H1 (cell line): Measurements from ENCODE around the gene MDFIC. TPM values are rescaled to one million over a fixed set of nuclear protein-coding genes. Genes with fewer than 3 reads are reported as not detected.

Experiments
- CTCF ChIA-PET: fragments of 300-600 bp; sonication (Branson Sonifier 250); formaldehyde crosslinking; loops from one replicate; lab custom pipeline; 2021; ENCODE audit not compliant: partially characterized antibody; lab: Charles Lee
- POLR2A ChIA-PET: fragments of 300-600 bp; sonication (Branson Sonifier 250); formaldehyde crosslinking; loops from one replicate; lab custom pipeline; 2021; ENCODE audit warnings: inconsistent platforms; ENCODE audit not compliant: partially characterized antibody; lab: Charles Lee
- DNase-seq, 2 experiments: peaks; one replicate each; pipeline versions ENCODE4 v3.0.0 to v3.0.0-alpha.2; 2010 to 2022; ENCODE audit warnings: low spot score in 2 of 2, low read depth in 1 of 2, mixed read lengths in 1 of 2
- FAIRE-seq: peaks from 2 replicates; lab custom pipeline; 2011; peaks lifted over from hg19 to GRCh38; lab: Jason Lieb, UNC
- H2AFZ ChIP-seq: 2 replicates; pipeline ENCODE4 v1.8.1; 2012; ENCODE audit warnings: low read length, inconsistent platforms
- H2AK5ac ChIP-seq: 2 replicates; pipeline ENCODE4 v1.6.1; 2013; ENCODE audit warnings: low read depth, low read length
- H2BK120ac ChIP-seq: replicated peaks from 2 replicates; pipeline ENCODE3; 2013; ENCODE audit warnings: low read depth, low read length, inconsistent platforms
- H2BK12ac ChIP-seq: 2 replicates; pipeline ENCODE4 v1.6.1; 2013; ENCODE audit warnings: low read depth, low read length
- H2BK15ac ChIP-seq: 2 replicates; pipeline ENCODE4 v1.6.1; 2013; ENCODE audit warnings: low read length
- H2BK20ac ChIP-seq: 2 replicates; pipeline ENCODE4 v1.6.1; 2013; ENCODE audit warnings: low read length
- H2BK5ac ChIP-seq: 2 replicates; pipeline ENCODE4 v1.6.1; 2013; ENCODE audit warnings: low read depth, low read length
- H3K14ac ChIP-seq: 2 replicates; pipeline ENCODE4 v1.6.1; 2013; ENCODE audit warnings: inconsistent platforms; ENCODE audit not compliant: insufficient read length
- H3K18ac ChIP-seq: 2 replicates; pipeline ENCODE4 v1.6.1; 2013; ENCODE audit warnings: low read length; ENCODE audit errors: extremely low read depth
- H3K23ac ChIP-seq: 2 replicates; pipeline ENCODE4 v1.6.1; 2013; ENCODE audit warnings: inconsistent platforms; ENCODE audit not compliant: insufficient read length
- H3K23me2 ChIP-seq: 2 replicates; pipeline ENCODE4 v1.6.1; 2013; ENCODE audit warnings: low read depth, low read length
- H3K27ac ChIP-seq: 2 replicates; pipeline ENCODE4 v1.6.1; 2011; ENCODE audit warnings: low read depth, low read length, inconsistent platforms
- H3K27me3 ChIP-seq, 4 experiments: replicated peaks in 1 of 4; 1 replicate in 1 of 4; 2 replicates in 3 of 4; pipeline versions ENCODE4 v1.6.1 to v1.8.1; 2011 to 2013; ENCODE audit warnings: low read length in 3 of 4, mild to moderate bottlenecking in 3 of 4, inconsistent platforms in 2 of 4, mixed read lengths in 2 of 4, moderate library complexity in 1 of 4; ENCODE audit not compliant: control insufficient read depth in 3 of 4, insufficient read depth in 3 of 4; ENCODE audit errors: extremely low read depth in 1 of 4
- H3K36me3 ChIP-seq, 4 experiments: 2 replicates each; pipeline versions ENCODE4 v1.6.1 to v1.8.1; 2011 to 2013; ENCODE audit warnings: mild to moderate bottlenecking in 4 of 4, low read length in 3 of 4, moderate library complexity in 2 of 4, control low read depth in 1 of 4, inconsistent platforms in 1 of 4; ENCODE audit not compliant: insufficient read depth in 4 of 4, control insufficient read depth in 2 of 4
- H3K4ac ChIP-seq: replicated peaks from 2 replicates; pipeline ENCODE3; 2013; ENCODE audit warnings: low read length, low read depth, mixed read lengths, inconsistent platforms; ENCODE audit not compliant: insufficient read length
- H3K4me1 ChIP-seq, 4 experiments: replicated peaks in 1 of 4; 1 replicate in 1 of 4; 2 replicates in 3 of 4; pipeline versions ENCODE4 v1.6.1 to v1.8.1; 2011 to 2013; ENCODE audit warnings: low read length in 3 of 4, inconsistent platforms in 2 of 4, mixed read lengths in 1 of 4; ENCODE audit not compliant: insufficient read depth in 4 of 4, control insufficient read depth in 3 of 4
- H3K4me2 ChIP-seq, 2 experiments: 2 replicates each; pipeline versions ENCODE4 v1.6.1 to v1.8.1; 2011 to 2013; ENCODE audit warnings: low read depth in 2 of 2, low read length in 2 of 2, control low read depth in 1 of 2, inconsistent platforms in 1 of 2, mild to moderate bottlenecking in 1 of 2; ENCODE audit not compliant: insufficient read depth in 1 of 2
- H3K4me3 ChIP-seq, 4 experiments: fragments of 200-600, 300-600 bp in 1 of 4; sonication (generic), shearing (Covaris generic), sonication (Bioruptor Twin) in 1 of 4; 2 replicates each; pipeline versions ENCODE4 v1.5.1 to v1.8.1; 2011 to 2016; ENCODE audit warnings: low read length in 4 of 4, low read depth in 3 of 4, control low read depth in 2 of 4, inconsistent platforms in 2 of 4, mild to moderate bottlenecking in 2 of 4, mixed read lengths in 1 of 4, moderate library complexity in 1 of 4; ENCODE audit not compliant: insufficient read depth in 2 of 4; ENCODE audit errors: extremely low read depth in 1 of 4
- H3K56ac ChIP-seq: replicated peaks from 2 replicates; pipeline ENCODE3; 2013; ENCODE audit warnings: low read depth, mild to moderate bottlenecking, mixed read lengths, low read length, inconsistent platforms; ENCODE audit not compliant: insufficient read length
- H3K79me1 ChIP-seq: 2 replicates; pipeline ENCODE4 v1.6.1; 2013; ENCODE audit warnings: low read depth, low read length, control low read depth
- H3K79me2 ChIP-seq, 2 experiments: 2 replicates each; pipeline versions ENCODE4 v1.6.1 to v1.8.1; 2012 to 2013; ENCODE audit warnings: low read length in 2 of 2, mild to moderate bottlenecking in 2 of 2, inconsistent platforms in 1 of 2; ENCODE audit not compliant: insufficient read depth in 2 of 2, control insufficient read depth in 1 of 2
- H3K9ac ChIP-seq, 4 experiments: replicated peaks in 1 of 4; 1 replicate in 1 of 4; 2 replicates in 3 of 4; pipeline versions ENCODE4 v1.6.1 to v1.8.1; 2011 to 2013; ENCODE audit warnings: low read depth in 3 of 4, low read length in 3 of 4, control low read depth in 2 of 4, mild to moderate bottlenecking in 2 of 4, moderate library complexity in 2 of 4, inconsistent platforms in 1 of 4; ENCODE audit errors: extremely low read depth in 1 of 4
- H3K9me3 ChIP-seq, 2 experiments: 2 replicates each; pipeline versions ENCODE4 v1.6.1 to v1.8.1; 2012 to 2013; ENCODE audit warnings: mild to moderate bottlenecking in 2 of 2, moderate library complexity in 2 of 2, control low read depth in 1 of 2, inconsistent platforms in 1 of 2, low read depth in 1 of 2, low read length in 1 of 2, mixed read lengths in 1 of 2; ENCODE audit not compliant: insufficient read depth in 2 of 2
- H4K20me1 ChIP-seq, 2 experiments: replicated peaks in 1 of 2; 2 replicates each; pipeline versions ENCODE3 to v1.8.1; 2011 to 2013; ENCODE audit warnings: inconsistent platforms in 2 of 2, low read length in 2 of 2, mild to moderate bottlenecking in 1 of 2; ENCODE audit not compliant: insufficient read depth in 2 of 2, control insufficient read depth in 1 of 2
- H4K5ac ChIP-seq: 2 replicates; pipeline ENCODE4 v1.6.1; 2013; ENCODE audit warnings: low read length, low read depth, mixed read lengths, inconsistent platforms; ENCODE audit not compliant: insufficient read length
- H4K8ac ChIP-seq: 2 replicates; pipeline ENCODE4 v1.8.0; 2013; ENCODE audit warnings: mild to moderate bottlenecking, moderate library complexity, low read length, inconsistent platforms; ENCODE audit not compliant: insufficient read depth; ENCODE audit errors: extremely low read depth
- H4K91ac ChIP-seq: replicated peaks from 2 replicates; pipeline ENCODE3; 2013; ENCODE audit warnings: low read length, mixed read lengths, inconsistent platforms; ENCODE audit not compliant: insufficient read length
- CHD1 ChIP-seq: IDR thresholded peaks from 2 replicates; pipeline ENCODE4 v1.6.1; 2012; ENCODE audit warnings: low read depth, low read length, improper control_type of control experiment
- RNF2 ChIP-seq: fragments of 200-900, 300-1000 bp; sonication (generic); IDR thresholded peaks from 2 replicates; pipeline ENCODE4 v1.7.1; 2016; ENCODE audit warnings: borderline replicate concordance, low read depth, mild to moderate bottlenecking, antibody characterized with exemption, low read length; ENCODE audit not compliant: poor library complexity, severe bottlenecking; ENCODE audit errors: missing control alignments
- SIRT6 ChIP-seq: IDR thresholded peaks from one replicate; pipeline ENCODE4 v1.7.1; 2012; ENCODE audit warnings: low read length, inconsistent platforms
- SP2 ChIP-seq: IDR thresholded peaks from 2 replicates; pipeline ENCODE4 v1.6.1; 2012; ENCODE audit warnings: mild to moderate bottlenecking, low read length, inconsistent platforms
- TAF1 ChIP-seq: IDR thresholded peaks from 2 replicates; pipeline ENCODE4 v1.6.1; 2011; ENCODE audit warnings: mild to moderate bottlenecking, low read depth, low read length
- TAF7 ChIP-seq: optimal IDR thresholded peaks from 2 replicates; pipeline ENCODE3; 2011; ENCODE audit warnings: low read depth, mild to moderate bottlenecking, inconsistent platforms, low read length, moderate library complexity, borderline replicate concordance
- TCF12 ChIP-seq: IDR thresholded peaks from 2 replicates; pipeline ENCODE4 v1.6.1; 2011; ENCODE audit warnings: low read depth, mild to moderate bottlenecking, low read length
- WGBS, 2 experiments: shearing (Covaris generic) in 1 of 2; methylation state at CpG; one replicate each; pipeline versions ENCODE4 v1.1.6 to v1.1.7; 2013 to 2015; ENCODE audit warnings: low lambda C conversion rate in 2 of 2, mixed read lengths in 2 of 2, inconsistent platforms in 1 of 2, low coverage in 1 of 2, missing lambda C conversion rate in 1 of 2; ENCODE audit not compliant: insufficient replicate concordance in 2 of 2, insufficient coverage in 1 of 2, insufficient read length in 1 of 2; ENCODE audit errors: extremely low coverage in 1 of 2, missing lambda C conversion rate in 1 of 2; 5-methylcytosine and 5-hydroxymethylcytosine counted together
- polyA plus RNA-seq, 7 experiments: library from polyadenylated mRNA; depleted of rRNA in 3 of 7; stranded (reverse) in 5 of 7; unstranded in 2 of 7; fragments of >200 nt in 5 of 7; fragments of 200-250 nt in 2 of 7; gene quantifications; 1 replicate in 5 of 7; 2 replicates in 1 of 7; 4 replicates in 1 of 7; pipeline versions ENCODE4 v1.2.1 to v1.2.3, GENCODE V29; 2011 to 2013; ENCODE audit warnings: missing spikeins in 2 of 7, mixed read lengths in 2 of 7
- total RNA-seq: library from RNA; stranded (reverse); fragmentation: NEBNext Ultra II Directional; extraction: Animal tissue kit (Norgen Biotek cat#: 25700); gene quantifications from 2 replicates; pipeline ENCODE4 v1.2.1, GENCODE V29; 2021

The MDFIC gene
- total and polyA plus RNA-seq, 2 of the 8 experiments (the other 6 are each of a cell fraction or from before 2014, with no cell fraction given): 2.3 to 11.4 TPM

- ChIA-PET CTCF (interaction anchor here (1.0 kb wide), 1 partner anchor 56 kb away, joined by 3 read pairs; no protein-coding TSS in a partner anchor), POLR2A (no interaction called here)
- Histone ChIP-seq H3K4me2 (no peak overlapping the region), H4K8ac (no peak overlapping the region), H3K9me3 (no peaks in the 10 kb centered on the region), H3K18ac (no peak overlapping the region), H3K14ac (no peak overlapping the region), H4K91ac (no peak overlapping the region), H3K4me3 (no peak overlapping the region), H3K4ac (no peak overlapping the region), H3K23me2 (no peaks in the 10 kb centered on the region), H3K79me2 (no peaks in the 10 kb centered on the region), H2BK12ac (no peak overlapping the region), H2AFZ (no peak overlapping the region), H2BK5ac (no peak overlapping the region), H3K23ac (no peak overlapping the region), H3K4me1 (peaks cover 2 to 7% (median 3%) of the 10 kb centered on the region in 4 experiments; a peak in 6 of 7 replicates), H4K20me1 (no peaks in the 10 kb centered on the region), H2BK15ac (no peak overlapping the region), H3K56ac (no peak overlapping the region), H3K27me3 (peaks cover 0 to 1% (median 0%) of the 10 kb centered on the region in 4 experiments; a peak in 1 of 7 replicates), H3K79me1 (no peaks in the 10 kb centered on the region), H3K9ac (no peak overlapping the region), H3K36me3 (no peaks in the 10 kb centered on the region), H4K5ac (no peak overlapping the region), H2BK20ac (no peak overlapping the region), H2AK5ac (no peak overlapping the region), H2BK120ac (no peak overlapping the region), H3K27ac (no peak overlapping the region)
- DNase-seq (no peak), FAIRE-seq (no peak)
- WGBS, 2 experiments: 60% methylated on average over 7 of the region's 7 CpGs; no CpG with 5 or more reads in 1 of the 2 experiments
- TF ChIP-seq SP2: no peak
- TF ChIP-seq TCF12: no peak
- no peak for TF ChIP-seq SIRT6
- no peak for TF ChIP-seq CHD1
- TF ChIP-seq TAF1: no peak
- no peak for TF ChIP-seq TAF7
- TF ChIP-seq RNF2: no peak
Measured at GRCh38 chr7:114979388-114979787, 57.5 kb downstream of the MDFIC start.
